B cell (primary cell): ENCODE measurements around the gene SDK2.

Experiments
- CTCF ChIP-seq: fragments of 200-600 bp; IDR thresholded peaks from one replicate; pipeline ENCODE4 v1.8.0; 2022; ENCODE audit warnings: antibody characterized with exemption, mild to moderate bottlenecking
- EZH2 ChIP-seq: IDR thresholded peaks from 2 replicates; pipeline ENCODE4 v1.6.1; 2012; ENCODE audit warnings: borderline replicate concordance, low read depth, mild to moderate bottlenecking, moderate library complexity, low read length; ENCODE audit not compliant: insufficient read depth, poor library complexity, severe bottlenecking

- TF ChIP-seq CTCF (no peak), EZH2 (no peak)
These were observed 308.4 kb downstream of the SDK2 start for GRCh38 chr17:73335591-73336407.
